HG03039 (cell line): ENCODE measurements around the gene NIT2.
"Not testable (repeated sequence)": the region's sequence is repeated elsewhere in the genome, so short reads cannot be mapped to it uniquely, and the experiment has no call there.

Experiments used
- ATAC-seq: cut with Tn5 transposase; IDR thresholded peaks from one replicate; pipeline ENCODE4 v1.9.1; 2021; ENCODE audit warnings: mild to moderate bottlenecking, moderate library complexity; ENCODE audit not compliant: unreplicated experiment

The NIT2 gene

GRCh38 chr3:100336229-100336628 is 1.7 kb downstream of the NIT2 start:
- not testable (repeated sequence) for ATAC-seq

DNA sequence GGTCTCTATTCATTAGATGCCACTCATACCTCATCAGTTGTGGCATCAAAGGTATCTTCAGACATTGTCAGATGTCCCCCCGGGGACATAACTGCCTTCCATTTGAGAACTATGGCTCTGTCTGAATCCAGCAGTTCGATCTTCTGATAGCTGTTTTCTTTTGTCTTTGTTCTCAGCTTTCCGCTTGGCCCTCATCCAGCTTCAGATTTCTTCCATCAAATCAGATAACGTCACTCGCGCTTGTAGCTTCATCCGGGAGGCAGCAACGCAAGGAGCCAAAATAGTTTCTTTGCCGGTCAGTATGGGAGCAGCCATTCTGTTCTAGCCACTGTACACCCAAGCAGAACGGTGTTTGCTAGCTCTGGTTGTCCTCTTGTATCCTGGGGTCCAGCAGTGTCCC is 4.4 kb downstream of the NIT2 start:
- ATAC-seq: no peak

DNA sequence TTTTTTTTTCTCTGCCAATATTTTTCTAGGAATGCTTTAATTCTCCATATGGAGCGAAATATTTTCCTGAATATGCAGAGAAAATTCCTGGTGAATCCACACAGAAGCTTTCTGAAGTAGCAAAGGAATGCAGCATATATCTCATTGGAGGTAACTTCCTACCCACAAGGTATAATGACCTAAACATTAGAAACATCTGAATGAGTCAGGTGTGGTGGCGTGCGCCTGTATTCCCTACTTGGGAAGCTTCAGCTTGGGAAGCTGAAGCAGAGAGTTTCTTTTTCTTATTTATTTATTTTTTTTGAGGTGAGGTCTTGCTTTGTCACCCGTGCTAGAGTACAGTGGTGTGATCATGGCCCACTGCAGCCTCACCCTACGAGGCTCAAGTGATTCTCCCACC is 5.2 kb downstream of the NIT2 start:
- ATAC-seq: no peak

- no peak for ATAC-seq
Observed at GRCh38 chr3:100340527-100340926, 6.0 kb downstream of the NIT2 start.

DNA sequence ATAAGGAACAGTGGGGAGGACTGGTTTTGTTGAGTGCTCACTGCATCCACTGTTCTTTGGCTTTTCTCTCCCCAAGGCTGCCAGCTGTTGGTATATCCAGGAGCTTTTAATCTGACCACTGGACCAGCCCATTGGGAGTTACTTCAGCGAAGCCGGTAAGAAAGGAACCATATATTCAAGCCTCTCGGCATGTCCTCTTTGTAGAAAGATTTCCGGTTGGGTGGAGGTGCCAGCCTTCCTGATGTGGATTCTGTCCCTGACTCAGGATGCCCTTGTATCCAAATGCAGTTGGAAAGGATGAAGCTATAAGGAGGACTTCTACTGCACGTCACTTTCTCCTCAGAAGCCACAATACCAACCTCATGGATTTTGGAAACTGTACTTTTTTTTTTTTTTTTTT is 14.2 kb downstream of the NIT2 start:
- ATAC-seq: no peak

GRCh38 chr3:100351770-100352169 is 17.2 kb downstream of the NIT2 start:
- not testable (repeated sequence) for ATAC-seq

GRCh38 chr3:100352296-100353231 is 18.0 kb downstream of the NIT2 start:
- no peak for ATAC-seq

- ATAC-seq: no peak
Observed at GRCh38 chr3:100354850-100355249, 20.3 kb downstream of the NIT2 start.

- ATAC-seq: no peak
Observed at GRCh38 chr3:100358413-100358812, 23.9 kb downstream of the NIT2 start.

GRCh38 chr3:100359035-100359434 is 24.5 kb downstream of the NIT2 start:
- no peak for ATAC-seq

DNA sequence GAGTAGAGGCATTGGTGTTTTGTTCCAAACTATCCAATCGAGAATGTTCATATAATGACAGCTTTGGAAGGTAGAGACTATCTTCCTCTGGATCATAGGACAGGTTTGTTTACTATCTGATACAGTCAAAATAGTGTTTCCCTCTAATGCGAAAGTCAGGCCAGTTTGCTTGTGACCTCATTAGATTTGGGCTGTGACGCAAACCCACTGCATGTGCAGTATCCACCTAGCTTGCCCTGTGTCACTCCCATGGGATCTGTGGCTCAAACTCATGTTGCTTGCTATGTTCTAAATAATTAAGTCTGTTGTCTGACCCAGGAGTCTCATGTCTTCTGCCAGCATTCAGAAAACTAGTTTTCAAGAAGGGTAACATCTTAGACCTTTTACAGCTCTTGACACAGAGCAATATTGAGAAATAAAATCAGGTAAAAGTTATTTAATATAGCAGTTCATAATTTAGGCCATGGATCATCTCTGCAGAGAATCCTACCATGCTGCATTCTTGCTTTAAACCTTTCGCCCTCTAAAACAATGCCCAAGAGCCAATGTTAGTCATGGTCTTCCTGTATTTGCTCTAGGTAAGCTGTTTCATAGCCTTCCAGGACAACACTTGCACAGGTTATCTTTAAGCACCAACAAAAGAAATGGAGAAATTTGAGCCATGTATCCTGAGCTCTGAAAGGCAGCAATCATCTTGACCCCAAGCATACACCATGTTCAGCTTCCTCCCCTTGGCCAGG is 26.4 kb downstream of the NIT2 start:
- no peak for ATAC-seq

GRCh38 chr3:100361897-100362296 is 27.3 kb downstream of the NIT2 start:
- no peak for ATAC-seq

- ATAC-seq: no peak
Observed at GRCh38 chr3:100364421-100364820, 29.9 kb downstream of the NIT2 start.

GRCh38 chr3:100366424-100366823 is 31.9 kb downstream of the NIT2 start:
- no peak for ATAC-seq

DNA sequence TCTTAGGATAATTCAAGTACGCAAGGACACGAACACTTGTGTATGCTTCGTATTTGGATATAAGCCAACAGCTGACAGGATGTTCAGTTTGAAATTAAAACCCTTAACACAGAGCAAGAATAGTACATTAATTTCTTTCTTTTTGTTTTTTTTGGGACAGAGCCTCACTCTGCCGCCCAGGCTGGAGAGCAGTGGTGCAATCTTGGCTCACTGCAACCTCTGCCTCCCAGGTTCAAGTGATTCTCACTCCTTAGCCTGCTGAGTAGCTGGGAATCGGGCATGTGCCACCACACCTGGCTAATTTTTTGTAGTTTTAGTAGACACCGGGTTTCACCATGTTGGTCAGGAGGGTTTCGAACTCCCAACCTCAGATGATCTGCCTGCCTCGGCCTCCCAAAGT is 33.9 kb downstream of the NIT2 start:
- no peak for ATAC-seq

DNA sequence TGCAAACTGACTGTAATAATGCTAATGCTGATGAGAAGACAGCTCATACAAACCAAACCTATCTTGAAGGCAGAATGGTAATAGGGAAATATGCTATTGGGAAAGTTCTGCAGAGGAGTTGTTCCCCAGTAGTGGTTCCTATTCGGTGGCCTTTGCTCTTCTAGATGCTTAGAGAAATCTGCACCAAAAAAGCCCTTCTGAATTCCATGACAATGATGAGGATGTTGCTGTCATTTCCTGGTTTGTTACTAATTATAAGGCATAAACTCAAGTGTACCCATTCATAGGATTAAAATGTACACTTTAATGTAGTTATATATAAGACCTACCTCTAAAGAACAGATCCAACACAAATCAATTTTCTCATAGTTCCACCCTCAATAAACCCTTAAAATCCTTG is 36.2 kb downstream of the NIT2 start:
- ATAC-seq: no peak

GRCh38 chr3:100374521-100374920 is 40.0 kb downstream of the NIT2 start:
- ATAC-seq: no peak

- no peak for ATAC-seq
Observed at GRCh38 chr3:100376301-100376700, 41.7 kb downstream of the NIT2 start.

DNA sequence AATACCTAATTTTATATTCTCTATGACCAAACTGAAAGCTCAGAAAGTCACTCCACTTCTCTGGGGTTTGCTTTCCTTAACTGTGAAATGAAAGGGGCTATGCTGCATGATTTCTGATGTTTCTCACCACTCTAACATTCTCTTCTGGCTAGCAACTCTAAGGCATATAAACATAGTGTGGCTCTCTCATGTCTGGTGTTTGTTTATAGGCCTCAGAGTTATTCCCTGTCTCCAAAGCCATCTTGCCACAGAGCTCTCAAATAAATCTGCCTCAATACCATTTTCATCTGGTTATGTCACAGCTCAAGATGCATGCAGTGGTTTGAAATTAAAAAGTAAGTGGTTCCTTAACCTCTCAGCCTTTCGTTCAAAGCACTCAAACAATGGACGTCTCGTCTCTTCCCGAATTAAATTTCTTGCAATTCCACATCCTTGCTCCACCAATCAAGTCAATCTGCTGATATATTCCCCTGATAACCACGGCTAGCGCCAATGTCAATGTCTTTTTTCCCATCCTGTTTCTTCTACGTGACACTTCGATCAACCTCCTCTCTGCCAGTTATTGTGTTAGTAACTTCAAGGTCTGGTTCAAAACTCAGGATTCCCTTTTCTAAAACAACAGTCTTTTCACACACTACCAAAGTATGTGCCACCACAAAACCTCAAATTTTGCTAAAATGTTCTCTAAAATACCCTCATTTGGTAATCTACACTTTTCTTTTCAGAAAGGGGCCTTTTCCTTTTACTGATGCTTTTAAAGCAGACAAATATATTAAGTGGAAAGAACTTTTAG is 50.4 kb downstream of the NIT2 start:
- ATAC-seq: no peak

DNA sequence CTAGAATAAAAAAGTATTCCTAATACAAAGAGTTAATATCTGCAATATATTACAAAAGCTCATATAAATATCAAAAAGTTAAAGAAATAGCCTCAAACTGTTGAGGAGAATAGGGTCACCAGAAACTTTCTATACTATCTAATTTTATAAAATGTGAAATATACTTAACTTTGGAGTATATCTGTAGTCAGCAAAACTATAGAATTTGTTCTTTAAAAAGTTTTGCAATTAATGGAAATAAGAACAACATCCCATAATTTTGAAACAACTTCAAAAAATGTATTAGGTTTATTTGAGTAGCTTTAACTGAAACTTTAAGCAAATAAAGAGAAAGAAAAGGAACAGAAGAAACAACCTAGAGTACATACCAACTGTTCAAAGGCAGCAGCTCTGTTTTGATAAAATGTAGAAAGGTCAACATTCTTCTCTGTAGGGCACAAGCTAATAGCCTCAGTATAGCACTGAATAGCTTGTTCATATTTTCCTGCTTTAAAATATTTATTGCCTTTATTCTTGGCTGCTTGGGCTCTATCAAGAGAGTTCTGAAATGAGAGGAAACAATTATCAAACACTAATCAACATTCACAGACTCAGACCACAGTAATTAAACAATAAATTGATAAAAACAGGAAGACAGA is 52.0 kb downstream of the NIT2 start:
- ATAC-seq: no peak

- ATAC-seq: no peak
Observed at GRCh38 chr3:100389025-100389424, 54.5 kb downstream of the NIT2 start.
